ENCODE measurements around the gene EXOC6B. TPM values are rescaled to one million over a fixed set of nuclear protein-coding genes. Genes with fewer than 3 reads are reported as not detected.

EXOC6B gene
- total and polyA plus RNA-seq, 11 donors = 18.4 to 192 (median 143) TPM

DNA sequence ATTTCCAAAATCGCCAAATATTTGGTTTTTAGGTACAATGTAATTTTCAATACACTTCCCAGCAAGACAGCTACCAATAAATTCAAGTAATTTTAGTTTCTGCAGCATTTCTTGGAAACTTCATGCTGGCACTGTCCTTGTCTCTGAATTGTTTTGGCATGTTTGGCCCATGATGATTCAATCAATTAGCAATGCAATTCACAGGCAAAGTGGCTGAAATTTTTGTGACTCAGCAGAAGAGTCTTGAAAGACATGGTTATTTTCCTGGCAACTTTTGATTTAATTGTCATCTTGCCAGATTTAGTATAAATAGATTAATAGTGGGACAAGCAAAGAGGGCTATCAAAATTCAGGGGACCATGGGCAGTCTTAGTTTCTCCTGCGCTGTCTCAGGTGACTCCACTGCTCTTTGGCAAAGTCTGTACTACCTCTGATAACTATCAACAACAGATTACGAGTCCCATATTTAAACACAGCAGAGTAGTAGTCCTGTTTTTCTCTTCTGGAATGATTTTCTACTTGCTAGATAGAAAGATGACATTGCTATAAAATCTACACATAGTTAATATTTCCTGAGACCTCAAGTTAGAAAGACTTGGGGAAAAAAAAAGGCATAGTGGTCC is 589.3 kb downstream of the EXOC6B start:
- TF ChIP-seq, protein P1, sequence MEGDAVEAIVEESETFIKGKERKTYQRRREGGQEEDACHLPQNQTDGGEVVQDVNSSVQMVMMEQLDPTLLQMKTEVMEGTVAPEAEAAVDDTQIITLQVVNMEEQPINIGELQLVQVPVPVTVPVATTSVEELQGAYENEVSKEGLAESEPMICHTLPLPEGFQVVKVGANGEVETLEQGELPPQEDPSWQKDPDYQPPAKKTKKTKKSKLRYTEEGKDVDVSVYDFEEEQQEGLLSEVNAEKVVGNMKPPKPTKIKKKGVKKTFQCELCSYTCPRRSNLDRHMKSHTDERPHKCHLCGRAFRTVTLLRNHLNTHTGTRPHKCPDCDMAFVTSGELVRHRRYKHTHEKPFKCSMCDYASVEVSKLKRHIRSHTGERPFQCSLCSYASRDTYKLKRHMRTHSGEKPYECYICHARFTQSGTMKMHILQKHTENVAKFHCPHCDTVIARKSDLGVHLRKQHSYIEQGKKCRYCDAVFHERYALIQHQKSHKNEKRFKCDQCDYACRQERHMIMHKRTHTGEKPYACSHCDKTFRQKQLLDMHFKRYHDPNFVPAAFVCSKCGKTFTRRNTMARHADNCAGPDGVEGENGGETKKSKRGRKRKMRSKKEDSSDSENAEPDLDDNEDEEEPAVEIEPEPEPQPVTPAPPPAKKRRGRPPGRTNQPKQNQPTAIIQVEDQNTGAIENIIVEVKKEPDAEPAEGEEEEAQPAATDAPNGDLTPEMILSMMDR (IDR thresholded peaks at IDR 0.05) = no peak
- TF ChIP-seq POLR2A (IDR thresholded peaks at IDR 0.05) = no peak
- no peak for DNase-seq
- peak in 1 of 4 donors; percentile 33 for ATAC-seq
- Histone ChIP-seq H3K9me3 (peaks cover 0 to 6% (median 0%) of the 10 kb centered on the region in 12 donors), H3K4me1 (peaks cover 0 to 16% (median 7%) of the 10 kb centered on the region in 12 donors), H3K36me3 (no peaks in the 10 kb centered on the region), H3K27me3 (no peaks in the 10 kb centered on the region), H3K27ac (no peak overlapping the region), H3K4me3 (no peak overlapping the region)
- 71 to 78% (median 75%) methylated on average over 3 of the region's 3 CpGs for WGBS, 4 donors
- intact Hi-C loops (cut with DNase I) = no loop called here

GRCh38 chr2:72235497-72236415 is 590.1 kb downstream of the EXOC6B start:
- no peak for ATAC-seq
- WGBS, 4 donors = 94 to 97% (median 96%) methylated on average over 5 of the region's 5 CpGs

DNA sequence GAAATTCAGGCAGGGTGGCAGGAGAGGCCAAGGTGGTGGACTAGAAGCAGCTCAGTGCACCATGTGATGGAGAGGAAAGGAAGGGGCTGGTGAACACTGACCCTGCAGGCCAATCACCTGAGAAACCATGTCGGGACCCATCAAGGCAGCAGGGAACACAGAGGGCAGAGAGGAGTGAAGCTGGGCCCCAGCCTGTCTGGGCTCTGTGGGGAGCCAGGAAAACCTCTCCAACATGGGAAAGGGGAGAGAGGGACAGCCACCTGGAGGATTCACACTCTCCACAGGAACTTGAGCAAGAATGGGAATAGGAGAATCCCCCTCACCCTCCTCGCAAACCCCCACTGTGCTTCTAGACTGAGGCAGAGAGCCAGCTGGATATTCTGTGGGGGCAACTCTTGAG is 592.6 kb downstream of the EXOC6B start:
- TF ChIP-seq, protein P1 (IDR thresholded peaks at IDR 0.05) = no peak
- no peak for TF ChIP-seq POLR2A (IDR thresholded peaks at IDR 0.05)
- 64 to 88% (median 78%) methylated on average over 2 of the region's 2 CpGs for WGBS, 4 donors
- DNase-seq = no peak
- Histone ChIP-seq H3K4me3 (no peak overlapping the region), H3K9me3 (peaks cover 0 to 6% (median 0%) of the 10 kb centered on the region in 12 donors), H3K36me3 (no peaks in the 10 kb centered on the region), H3K4me1 (peaks cover 0 to 13% (median 6%) of the 10 kb centered on the region in 12 donors), H3K27me3 (no peaks in the 10 kb centered on the region), H3K27ac (no peak overlapping the region)
- intact Hi-C loops (cut with DNase I) = no loop called here
- ATAC-seq = no peak

More at GRCh38 chr2:72235497-72236415, 590.1 kb downstream of the EXOC6B start:
- DNase-seq = no peak
- Histone ChIP-seq H3K27me3 (no peaks in the 10 kb centered on the region), H3K9me3 (peaks cover 0 to 6% (median 0%) of the 10 kb centered on the region in 12 donors), H3K4me1 (peaks cover 0 to 13% (median 6%) of the 10 kb centered on the region in 12 donors), H3K27ac (no peak overlapping the region), H3K4me3 (no peak overlapping the region), H3K36me3 (no peaks in the 10 kb centered on the region)
- TF ChIP-seq, protein P1 (IDR thresholded peaks at IDR 0.05) = no peak
- no peak for TF ChIP-seq POLR2A (IDR thresholded peaks at IDR 0.05)
- intact Hi-C loops (cut with DNase I) = no loop called here

All from heart left ventricle (tissue), 16 donors.